Measurements from ENCODE around the gene GIMAP8.
A peak's percentile ranks its signal among the peaks of the same experiment; 100 is the strongest.

Gene GIMAP8

GRCh38 chr7:150412016-150412415, 38.4 kb upstream of the GIMAP8 start:
- no peak for DNase-seq

DNA sequence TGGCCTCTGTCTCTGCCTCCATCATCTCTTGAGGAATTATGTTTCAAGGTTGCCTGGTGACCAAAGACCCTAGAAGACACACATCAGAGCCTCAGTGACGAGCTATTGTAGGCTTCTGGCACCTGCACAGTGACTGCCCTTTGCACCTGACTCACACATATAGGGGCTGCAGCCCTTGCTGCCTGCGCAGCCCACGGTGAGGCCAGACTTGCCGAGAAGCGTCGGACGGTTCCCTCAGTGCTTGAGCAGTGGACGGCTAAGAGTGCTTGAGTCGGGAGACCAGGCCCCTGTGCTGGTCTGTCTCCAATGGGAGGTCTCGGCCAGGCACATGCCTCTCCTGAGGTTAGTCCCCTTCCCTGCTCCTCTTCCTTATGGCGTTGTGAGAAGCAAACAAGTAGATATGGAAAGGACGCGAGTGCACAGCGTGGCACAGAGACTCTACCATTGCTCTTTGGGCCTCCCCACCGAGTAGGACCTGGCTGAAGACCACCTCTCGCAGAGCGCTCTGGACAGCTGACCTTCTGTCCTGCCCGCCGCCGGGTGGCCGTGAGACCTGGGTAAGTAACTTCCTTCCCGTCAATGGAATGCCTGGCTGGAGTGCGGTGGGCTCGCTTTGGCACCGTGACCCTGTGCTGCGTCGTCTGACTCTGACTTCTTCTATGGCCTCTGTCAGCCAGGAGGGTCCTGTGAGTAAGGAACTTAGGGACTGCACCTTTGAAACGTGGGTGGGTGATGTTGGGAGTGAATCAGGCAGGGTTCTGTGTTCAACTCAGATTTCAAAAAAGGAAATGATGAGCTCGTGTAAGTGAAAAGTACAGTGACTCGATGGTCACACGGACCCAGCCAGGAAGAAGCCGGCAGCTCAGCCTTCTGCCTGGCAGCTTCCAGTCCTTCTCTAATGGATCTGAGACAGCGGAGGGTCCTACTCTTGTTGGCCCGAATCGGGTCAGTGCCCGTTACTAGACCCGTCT, 37.6 kb upstream of the GIMAP8 start:
- no peak for DNase-seq

DNA sequence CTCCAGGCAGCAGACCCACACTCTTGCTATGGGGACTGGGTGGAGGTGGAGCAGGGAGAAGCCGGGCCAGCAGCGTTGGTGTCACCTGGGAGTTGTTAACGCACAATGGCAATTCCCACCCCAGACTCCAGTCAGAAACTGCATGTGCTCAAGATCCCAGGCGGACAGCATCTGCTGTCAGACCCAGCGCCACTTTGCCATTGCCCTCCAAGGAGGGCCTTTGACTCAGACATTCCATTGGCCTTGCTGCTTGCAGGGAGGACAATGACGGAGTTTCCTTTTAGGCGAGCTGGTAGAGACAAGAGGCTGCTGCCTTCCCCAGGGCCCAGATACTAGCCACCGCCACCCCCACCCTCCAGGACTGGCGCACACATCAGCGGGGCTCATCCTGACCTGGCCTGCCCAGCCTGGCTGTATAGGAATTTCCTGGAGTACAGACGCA, 36.8 kb upstream of the GIMAP8 start:
- no peak for DNase-seq

DNA sequence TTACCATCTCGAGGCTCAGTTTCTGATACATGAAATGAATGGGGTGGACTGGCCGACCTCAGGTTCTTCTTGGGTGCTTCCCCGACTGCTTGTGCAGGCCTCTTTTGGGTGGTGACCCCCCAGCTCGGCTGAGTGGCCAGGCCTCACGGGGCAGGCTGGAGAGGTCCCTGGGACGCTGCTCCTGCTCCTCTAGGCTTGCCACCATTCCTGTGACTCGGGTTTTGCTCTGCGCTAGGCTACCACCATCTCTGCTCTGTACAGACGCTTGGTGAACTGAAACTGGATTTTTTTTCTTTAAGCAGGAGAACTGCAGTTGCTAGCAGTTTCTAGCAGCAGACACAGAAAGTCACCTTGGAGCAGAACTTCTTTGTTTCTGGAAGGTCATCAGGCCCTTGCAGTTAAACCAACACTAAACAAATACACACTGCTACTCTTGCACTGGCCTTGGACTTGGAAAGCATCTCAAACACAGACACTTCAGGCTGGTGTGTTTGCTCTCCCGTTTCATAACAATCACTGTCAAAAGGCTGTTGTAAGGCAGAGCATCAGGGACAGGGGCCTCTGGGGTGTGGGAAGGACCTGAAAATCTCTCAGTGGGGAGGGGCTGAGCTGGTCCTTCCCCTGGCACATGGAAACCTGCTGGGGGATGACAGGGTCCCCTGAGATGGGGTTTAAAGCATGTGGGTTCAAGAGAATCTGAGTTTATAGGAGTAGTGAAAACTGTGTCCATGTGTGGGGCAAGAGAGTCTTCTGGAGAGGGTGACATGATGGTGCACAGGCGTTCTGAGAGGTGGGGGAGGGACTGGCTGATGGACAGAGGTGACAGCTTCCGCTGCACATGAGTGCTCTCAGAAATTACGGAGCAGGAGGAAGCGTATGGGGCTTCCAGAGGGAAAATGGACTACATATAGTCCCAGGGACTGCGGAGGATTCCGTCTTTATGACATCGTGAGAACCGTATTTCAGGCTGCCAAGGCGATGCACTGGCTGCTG, 35.0 kb upstream of the GIMAP8 start:
- no peak for DNase-seq

DNA sequence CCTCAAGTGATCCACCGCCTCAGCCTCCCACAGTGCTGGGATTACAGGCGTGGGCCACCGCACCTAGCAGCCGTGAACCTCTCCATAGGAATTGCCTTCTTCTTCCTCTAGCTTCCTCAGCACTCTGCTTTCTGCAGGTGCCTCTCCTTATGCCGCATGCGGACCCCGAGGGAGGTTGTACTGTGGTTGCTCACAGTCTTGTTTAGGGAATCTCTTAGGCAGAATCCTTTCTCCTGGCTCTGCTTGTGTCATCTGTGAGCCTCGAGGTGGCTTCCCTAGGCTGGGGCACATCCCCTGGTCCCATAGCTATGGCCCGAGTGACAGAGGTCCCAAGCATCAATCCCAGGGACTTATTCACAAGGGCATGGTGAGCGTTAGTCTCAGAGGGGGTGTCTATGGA, 33.2 kb upstream of the GIMAP8 start:
- DNase-seq = no peak

- DNase-seq = no peak
These were observed 32.6 kb upstream of the GIMAP8 start for GRCh38 chr7:150417863-150418262.

GRCh38 chr7:150420242-150420641, 30.2 kb upstream of the GIMAP8 start:
- no peak for DNase-seq

DNA sequence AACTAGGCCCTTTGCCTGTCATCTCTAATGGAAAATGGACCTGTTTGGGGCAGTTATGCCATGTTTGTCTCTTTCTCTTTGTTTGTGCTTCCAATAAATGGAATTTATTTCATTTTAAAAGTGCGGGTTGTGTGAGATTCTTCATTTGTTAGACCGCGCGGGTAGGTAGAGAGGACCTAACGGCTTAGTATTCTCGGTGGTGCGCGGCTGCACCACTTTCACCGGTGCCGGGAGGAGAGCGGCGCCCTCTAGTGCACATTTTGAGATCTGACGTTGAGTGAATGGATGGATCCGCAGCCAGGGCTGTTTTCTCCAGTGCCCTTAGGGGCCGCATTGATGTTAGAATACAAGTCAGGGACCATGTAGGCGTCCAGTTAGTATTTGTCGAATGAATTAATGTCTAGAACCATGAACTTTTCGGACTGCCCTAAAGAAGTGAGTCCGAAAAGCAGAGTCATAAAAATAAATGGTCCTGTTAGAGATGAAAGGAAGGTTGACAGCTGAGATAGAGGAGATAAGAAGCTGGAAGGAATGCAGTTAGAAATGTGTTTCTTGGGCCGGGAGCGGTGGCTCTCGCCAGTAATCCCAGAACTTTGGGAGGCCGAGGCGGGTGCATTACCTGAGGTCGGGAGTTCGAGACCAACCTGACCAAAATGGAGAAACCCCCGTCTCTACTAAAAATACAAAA, 29.3 kb upstream of the GIMAP8 start:
- peak in 11 of 14 donors; percentile 37 to 78 (median 63) for DNase-seq

GRCh38 chr7:150421831-150422230, 28.6 kb upstream of the GIMAP8 start:
- DNase-seq = no peak

- DNase-seq = no peak
These were observed 24.8 kb upstream of the GIMAP8 start for GRCh38 chr7:150425670-150426069.

DNA sequence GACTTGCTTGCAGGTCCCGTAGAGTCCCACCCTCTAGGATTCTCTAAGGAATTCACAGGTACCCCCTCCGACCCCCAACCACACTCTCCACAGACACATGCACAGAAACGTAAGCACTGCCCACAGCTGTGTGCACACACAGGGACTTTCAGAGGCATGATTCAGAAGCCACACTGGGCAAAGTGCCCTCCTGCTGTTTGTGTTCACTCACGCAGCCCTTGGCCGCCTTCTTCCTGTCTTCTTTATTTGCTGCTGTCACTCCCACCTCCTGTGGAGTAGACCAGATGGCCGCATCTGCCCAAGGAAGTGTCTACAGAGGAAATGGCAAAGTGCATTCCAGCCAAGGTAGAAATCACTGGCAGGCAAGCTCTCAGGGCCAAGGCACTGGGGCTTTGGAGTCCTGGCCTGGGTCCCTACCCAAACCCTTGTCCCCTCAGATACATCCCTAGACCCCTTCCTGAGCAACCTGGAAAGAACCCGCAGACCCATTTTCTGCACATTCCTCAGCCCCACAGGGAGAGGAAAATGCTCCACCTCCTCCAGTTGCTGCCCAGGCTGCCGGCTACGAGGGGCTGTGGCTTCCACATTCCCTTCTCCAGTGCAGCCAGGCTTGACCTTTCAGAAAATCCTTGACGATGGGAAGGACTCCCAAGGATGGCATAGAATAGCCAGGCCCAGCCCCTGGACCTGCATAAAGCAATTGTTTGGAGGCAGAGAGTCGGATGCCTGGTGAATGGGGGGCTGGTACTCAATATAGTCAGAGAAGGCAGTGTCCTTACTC, 21.6 kb upstream of the GIMAP8 start:
- peak in 2 of 14 donors; percentile 15 to 25 for DNase-seq

- DNase-seq = no peak
These were observed 20.7 kb upstream of the GIMAP8 start for GRCh38 chr7:150429699-150430098.

DNA sequence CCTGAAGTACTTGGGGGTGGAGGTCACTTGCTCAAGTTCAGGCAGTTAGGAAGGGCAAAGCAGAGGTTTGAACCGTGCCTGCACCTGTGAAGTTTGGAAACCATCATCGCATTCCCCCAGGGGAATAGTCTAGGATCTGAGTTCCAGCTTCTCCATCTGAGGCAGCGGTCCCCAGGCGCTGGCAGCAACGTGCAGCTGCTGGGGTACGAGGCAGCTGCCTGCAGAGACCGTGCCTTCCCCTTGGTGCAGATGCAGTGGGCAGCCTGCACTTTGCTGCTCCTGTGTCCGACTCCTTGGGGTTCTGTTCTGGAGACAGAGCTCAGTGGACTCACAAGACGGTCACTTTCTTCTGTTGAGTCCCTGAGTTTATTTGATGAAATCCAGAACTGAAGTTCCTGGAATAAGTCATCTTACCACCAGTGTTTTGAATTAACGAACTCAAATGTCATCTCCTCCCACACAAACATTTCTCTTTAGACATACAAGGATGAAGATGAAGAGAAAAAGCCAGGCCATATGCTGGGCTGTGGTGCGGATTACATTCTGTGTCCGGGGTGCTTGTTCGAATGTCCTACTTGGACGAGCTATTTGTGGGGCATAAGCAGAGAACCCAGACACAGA, 19.9 kb upstream of the GIMAP8 start:
- no peak for DNase-seq

DNA sequence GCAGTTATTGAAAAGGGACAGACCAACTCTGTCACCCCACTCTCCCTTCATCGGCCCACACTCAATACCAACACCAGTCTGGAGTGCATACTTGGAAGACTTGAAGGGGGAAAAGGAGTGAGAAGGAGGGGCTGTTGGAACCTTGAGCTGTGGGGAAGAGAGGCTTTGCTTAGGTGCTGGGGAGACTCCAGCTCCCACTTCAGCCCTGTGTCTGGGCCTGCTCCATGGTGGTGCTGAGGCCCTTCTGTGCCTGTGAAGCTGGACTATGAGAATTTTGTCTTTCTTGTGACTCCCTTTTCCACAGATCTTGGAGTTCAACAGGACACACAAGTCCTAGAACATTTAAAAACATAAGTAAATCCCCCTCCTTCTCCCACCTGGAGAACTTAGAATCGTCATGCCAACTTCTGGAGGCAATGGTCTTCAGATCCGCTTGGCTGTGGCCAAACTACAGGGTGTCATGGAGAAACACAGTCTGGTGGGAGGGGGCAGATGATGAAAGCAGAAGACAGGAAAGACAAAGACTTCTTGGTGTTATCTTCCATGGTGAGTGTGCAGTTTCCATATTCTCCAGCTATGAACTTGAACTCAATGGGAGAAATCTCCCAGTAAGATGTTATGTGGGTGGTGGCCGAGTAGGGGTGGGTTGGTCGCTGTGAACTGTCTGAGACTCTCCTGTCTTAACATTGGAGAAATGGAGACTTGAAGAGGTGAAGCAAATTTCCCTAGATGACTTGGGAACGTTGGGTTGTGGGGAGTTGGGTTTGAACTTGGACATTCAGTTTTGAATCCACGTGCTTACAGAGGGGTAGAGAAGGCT, 18.4 kb upstream of the GIMAP8 start:
- no peak for DNase-seq

- peak in 1 of 14 donors; percentile 25 for DNase-seq
These were observed 17.2 kb upstream of the GIMAP8 start for GRCh38 chr7:150432915-150433892.

DNA sequence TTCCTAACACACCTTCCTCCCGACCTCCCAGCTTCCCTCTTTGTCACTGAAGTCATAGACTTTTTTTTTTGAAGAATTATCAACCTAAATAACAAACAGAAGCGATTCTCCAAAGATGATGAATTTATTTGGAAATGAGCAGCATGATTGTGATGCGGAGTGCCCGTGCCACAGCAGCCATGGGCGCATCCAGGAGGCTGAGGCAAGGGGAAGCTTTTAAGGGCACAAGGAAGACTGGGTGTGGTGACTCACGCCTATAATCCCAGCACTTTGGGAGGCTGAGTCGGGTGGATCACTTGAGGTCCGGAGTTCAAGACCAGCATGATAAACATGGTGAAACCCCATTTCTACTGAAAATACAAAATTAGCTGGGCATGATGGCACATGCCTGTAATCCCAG, 16.2 kb upstream of the GIMAP8 start:
- no peak for DNase-seq

DNA sequence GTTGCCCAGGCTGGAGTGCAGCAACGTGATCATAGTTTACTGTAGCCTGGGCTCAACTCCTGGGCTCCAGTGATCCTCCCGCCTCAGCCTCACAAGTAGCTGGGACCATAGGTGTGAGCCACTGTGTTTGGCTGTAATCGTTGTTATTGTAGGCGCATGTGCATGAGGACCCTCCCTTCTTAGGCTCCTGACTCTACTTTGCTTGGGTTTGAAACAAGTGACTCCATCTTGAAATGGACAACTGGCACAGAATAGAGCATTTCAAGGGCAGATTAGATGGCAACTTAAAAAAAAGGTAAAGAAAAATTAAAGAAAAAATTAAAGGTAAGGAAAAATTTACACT, 15.4 kb upstream of the GIMAP8 start:
- no peak for DNase-seq

DNA sequence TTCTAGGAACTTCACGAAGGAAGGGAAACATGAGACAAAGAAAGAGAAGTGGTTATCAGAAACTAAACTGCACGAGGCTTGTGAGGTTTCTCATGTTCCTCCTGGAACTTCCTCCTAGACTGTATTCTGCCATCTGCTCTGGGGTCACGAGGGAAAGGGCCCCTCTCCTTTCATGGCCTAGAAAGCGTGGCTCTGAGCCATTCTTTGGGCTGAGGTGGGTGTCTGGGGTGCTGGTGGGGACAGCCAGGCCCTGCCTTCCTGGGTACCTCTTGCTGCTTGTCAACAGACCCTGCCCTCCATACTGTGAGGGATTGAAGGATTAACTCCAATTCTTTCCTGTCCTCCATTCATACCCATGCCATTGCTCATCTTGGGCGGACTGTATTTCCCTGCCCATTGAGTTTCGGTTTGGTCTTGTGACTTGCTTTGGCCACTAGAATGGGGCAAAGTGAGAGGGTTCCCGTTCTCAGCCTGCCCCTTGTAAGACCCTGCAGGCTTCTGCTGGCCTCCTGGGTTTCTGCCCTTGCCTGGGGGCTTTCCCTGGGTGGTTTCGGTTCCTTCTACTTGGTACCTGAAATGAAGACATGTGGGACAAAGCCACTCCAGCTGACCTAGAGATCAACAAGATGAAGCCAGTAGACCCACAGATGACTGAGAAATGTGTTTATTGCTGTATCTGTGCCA, 14.9 kb upstream of the GIMAP8 start:
- peak in 6 of 14 donors; percentile 21 to 76 (median 47) for DNase-seq

All from C1 segment of cervical spinal cord (tissue), 14 donors.